Lung (tissue), 12 donors: ENCODE data around the gene FRAS1. TPM values are rescaled to one million over a fixed set of nuclear protein-coding genes. Genes with fewer than 3 reads are reported as not detected.

Experiments
- ATAC-seq: fragments of 200-7000 bp; cut with Tn5 transposase; one replicate; pipeline ENCODE4 v1.9.1; 2020; ENCODE audit warnings: moderate number of reproducible peaks; ENCODE audit not compliant: insufficient read depth, low FRiP score
- DNase-seq, 3 donors: peaks; one replicate each; pipeline ENCODE4 v3.0.0-alpha.2; 2013 to 2017
- H3K27ac ChIP-seq, 2 donors: one replicate each; pipeline ENCODE4 v1.5.1; 2013; ENCODE audit warnings: mild to moderate bottlenecking in 2 of 2, moderate library complexity in 2 of 2, control low read depth in 1 of 2, inconsistent platforms in 1 of 2, low read depth in 1 of 2, low read length in 1 of 2
- H3K27me3 ChIP-seq, 3 donors: one replicate each; pipeline ENCODE4 v1.5.1; 2013; ENCODE audit warnings: low read length in 2 of 3; ENCODE audit not compliant: control insufficient read depth in 3 of 3, insufficient read depth in 3 of 3
- H3K36me3 ChIP-seq, 4 donors: one replicate each; pipeline ENCODE4 v1.5.1; 2013; ENCODE audit warnings: low read length in 4 of 4, mild to moderate bottlenecking in 1 of 4, moderate library complexity in 1 of 4; ENCODE audit not compliant: control insufficient read depth in 4 of 4, insufficient read depth in 4 of 4
- H3K4me1 ChIP-seq, 5 donors: one replicate each; pipeline ENCODE4 v1.5.1; 2013; ENCODE audit warnings: low read length in 5 of 5, mild to moderate bottlenecking in 2 of 5, moderate library complexity in 1 of 5; ENCODE audit not compliant: control insufficient read depth in 5 of 5, insufficient read depth in 5 of 5
- H3K4me3 ChIP-seq: one replicate; pipeline ENCODE4 v1.5.1; 2013; ENCODE audit warnings: mild to moderate bottlenecking, control low read depth, moderate library complexity
- H3K9ac ChIP-seq, 2 donors: one replicate each; pipeline ENCODE4 v1.5.1; 2013; ENCODE audit warnings: low read length in 2 of 2, control low read depth in 1 of 2; ENCODE audit not compliant: insufficient read depth in 1 of 2
- H3K9me3 ChIP-seq, 4 donors: one replicate each; pipeline ENCODE4 v1.5.1; 2013; ENCODE audit warnings: low read length in 3 of 4, mild to moderate bottlenecking in 1 of 4, moderate library complexity in 1 of 4; ENCODE audit not compliant: control insufficient read depth in 4 of 4, insufficient read depth in 3 of 4
- WGBS, 2 donors: extraction: QIAGEN DNeasy Blood & Tissue Kit; methylation state at CpG; one replicate each; pipeline ENCODE4 v1.1.7; 2013; 5-methylcytosine and 5-hydroxymethylcytosine counted together
- polyA plus RNA-seq, 2 donors: library from polyadenylated mRNA; stranded (reverse); fragments of 200-250 nt; gene quantifications; one replicate each; pipeline ENCODE4 v1.2.1, GENCODE V29; 2013
- total RNA-seq, 2 donors: library from RNA; depleted of rRNA in 1 of 2; stranded (reverse); fragments of >200 nt in 1 of 2; gene quantifications; one replicate each; pipeline ENCODE4 v1.2.1, GENCODE V29; 2014 to 2021
- TF ChIP-seq, protein P1 (sequence below): IDR thresholded peaks from 2 replicates; pipeline ENCODE4 v1.5.1; 2012; ENCODE audit warnings: mild to moderate bottlenecking; ENCODE audit errors: control extremely low read depth, extremely low read depth
- donor health status: control.
- donor health status: control.
- donor health status: Bipolar disorder and iron deficiency.
- donor health status: healthy.
- donor health status: DM: yes; HTN: yes; CAD: no.

FRAS1 gene
- total and polyA plus RNA-seq, 4 donors = 0.45 to 53.8 (median 6.9) TPM

DNA sequence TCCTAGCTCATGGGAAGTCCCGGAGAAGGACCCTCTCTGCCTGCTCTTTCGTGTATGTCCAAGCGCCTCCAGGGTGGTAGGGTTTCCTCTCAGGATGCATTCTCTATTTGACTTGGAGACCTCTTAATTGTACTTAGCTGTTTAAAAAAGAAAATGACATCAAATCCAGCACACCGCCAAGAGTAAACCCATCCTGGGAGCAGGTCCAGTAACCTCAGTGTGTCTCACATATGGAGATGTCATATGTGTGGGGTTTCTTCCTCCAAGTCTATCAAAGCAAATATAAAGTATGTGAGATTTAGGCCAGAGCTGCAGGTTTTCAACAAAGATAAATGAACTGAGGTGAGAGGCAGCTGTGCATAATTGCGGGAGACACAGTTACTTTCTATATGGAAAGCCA is 285.0 kb downstream of the FRAS1 start:
- 89 to 94% methylated on average over 5 of the region's 5 CpGs for WGBS, 2 donors
- TF ChIP-seq, protein P1, sequence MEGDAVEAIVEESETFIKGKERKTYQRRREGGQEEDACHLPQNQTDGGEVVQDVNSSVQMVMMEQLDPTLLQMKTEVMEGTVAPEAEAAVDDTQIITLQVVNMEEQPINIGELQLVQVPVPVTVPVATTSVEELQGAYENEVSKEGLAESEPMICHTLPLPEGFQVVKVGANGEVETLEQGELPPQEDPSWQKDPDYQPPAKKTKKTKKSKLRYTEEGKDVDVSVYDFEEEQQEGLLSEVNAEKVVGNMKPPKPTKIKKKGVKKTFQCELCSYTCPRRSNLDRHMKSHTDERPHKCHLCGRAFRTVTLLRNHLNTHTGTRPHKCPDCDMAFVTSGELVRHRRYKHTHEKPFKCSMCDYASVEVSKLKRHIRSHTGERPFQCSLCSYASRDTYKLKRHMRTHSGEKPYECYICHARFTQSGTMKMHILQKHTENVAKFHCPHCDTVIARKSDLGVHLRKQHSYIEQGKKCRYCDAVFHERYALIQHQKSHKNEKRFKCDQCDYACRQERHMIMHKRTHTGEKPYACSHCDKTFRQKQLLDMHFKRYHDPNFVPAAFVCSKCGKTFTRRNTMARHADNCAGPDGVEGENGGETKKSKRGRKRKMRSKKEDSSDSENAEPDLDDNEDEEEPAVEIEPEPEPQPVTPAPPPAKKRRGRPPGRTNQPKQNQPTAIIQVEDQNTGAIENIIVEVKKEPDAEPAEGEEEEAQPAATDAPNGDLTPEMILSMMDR = no peak
- H3K9ac ChIP-seq = no peak overlapping the region
- DNase-seq (no peak), ATAC-seq (no peak)
- H3K27ac ChIP-seq = no peak overlapping the region
- no peaks in the 10 kb centered on the region for H3K27me3 ChIP-seq
- no peaks in the 10 kb centered on the region for H3K36me3 ChIP-seq
- H3K4me1 ChIP-seq = peaks cover 0 to 6% (median under 1%) of the 10 kb centered on the region in 5 donors
- H3K9me3 ChIP-seq = no peaks in the 10 kb centered on the region
- H3K4me3 ChIP-seq = no peak overlapping the region

DNA sequence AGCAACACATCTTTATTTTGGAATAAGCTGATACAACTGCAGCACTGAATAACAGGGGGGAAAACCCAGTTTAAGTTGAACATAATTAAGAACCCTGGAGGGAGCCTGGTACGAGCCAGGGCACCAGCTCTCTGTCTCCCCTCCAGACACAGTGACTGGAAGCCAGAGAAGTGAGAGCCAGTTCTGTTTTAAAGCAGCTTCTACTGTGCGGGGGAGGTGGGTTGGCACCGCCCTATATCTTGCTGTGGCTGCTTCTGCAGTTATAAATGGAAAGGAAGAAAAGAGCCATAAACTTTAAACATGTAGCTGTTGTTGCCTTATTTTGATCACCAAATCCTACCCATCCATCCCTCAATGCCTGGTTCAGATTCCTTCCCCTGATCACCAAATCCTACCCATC is 286.6 kb downstream of the FRAS1 start:
- H3K4me3 ChIP-seq = no peak overlapping the region
- no peak overlapping the region for H3K9ac ChIP-seq
- 88 to 94% methylated on average over 3 of the region's 3 CpGs for WGBS, 2 donors
- no peak overlapping the region for H3K27ac ChIP-seq
- H3K9me3 ChIP-seq = no peaks in the 10 kb centered on the region
- DNase-seq = no peak
- no peaks in the 10 kb centered on the region for H3K27me3 ChIP-seq
- H3K36me3 ChIP-seq = no peaks in the 10 kb centered on the region
- no peak for ATAC-seq
- H3K4me1 ChIP-seq = no peaks in the 10 kb centered on the region
- TF ChIP-seq, protein P1 = no peak

DNA sequence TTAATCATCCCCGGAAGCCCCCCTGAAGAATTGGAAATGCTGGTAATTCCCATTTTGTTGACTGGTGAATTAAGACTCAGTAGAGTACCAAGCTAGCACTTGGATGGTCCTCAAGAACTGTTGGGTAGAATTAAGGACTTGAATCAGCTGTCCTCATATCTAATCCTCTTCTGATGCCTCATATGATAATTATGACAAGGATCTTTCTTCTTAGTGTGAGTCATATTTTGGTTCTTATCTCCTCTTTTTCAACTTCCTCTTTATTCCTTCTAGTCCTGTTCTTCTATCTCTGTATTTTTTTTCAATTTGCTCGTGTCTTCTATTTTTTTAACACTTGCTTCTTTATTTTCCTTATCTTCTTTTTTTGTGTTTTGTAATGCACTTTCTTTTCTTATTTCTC is 288.1 kb downstream of the FRAS1 start:
- Histone ChIP-seq H3K9me3 (no peaks in the 10 kb centered on the region), H3K27me3 (no peaks in the 10 kb centered on the region), H3K4me3 (no peak overlapping the region), H3K36me3 (no peaks in the 10 kb centered on the region), H3K9ac (no peak overlapping the region), H3K4me1 (no peaks in the 10 kb centered on the region), H3K27ac (no peak overlapping the region)
- DNase-seq (no peak), ATAC-seq (no peak)
- 49 to 85% methylated on average over 2 of the region's 2 CpGs for WGBS, 2 donors
- TF ChIP-seq, protein P1 = no peak

DNA sequence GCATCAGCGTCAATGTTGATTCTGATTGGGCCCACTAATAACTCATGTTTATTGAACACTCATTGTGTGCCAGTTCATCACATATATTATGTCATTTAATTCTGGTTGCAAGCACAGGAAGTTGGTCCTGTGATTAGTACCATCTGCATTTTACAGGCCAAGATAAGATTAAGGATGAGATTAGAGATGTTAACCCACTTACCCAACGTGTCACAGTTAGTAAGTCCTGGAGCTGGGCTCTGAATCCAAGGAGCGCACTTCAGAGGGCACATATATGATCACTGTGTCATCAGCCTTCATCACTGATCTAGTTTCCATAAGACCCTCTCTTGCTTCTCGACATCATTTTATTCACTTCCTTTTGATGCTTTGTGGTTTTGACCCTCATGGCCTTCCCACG is 289.1 kb downstream of the FRAS1 start:
- WGBS, 2 donors = 81 to 83% methylated on average over 5 of the region's 5 CpGs
- Histone ChIP-seq H3K9ac (no peak overlapping the region), H3K9me3 (no peaks in the 10 kb centered on the region), H3K4me1 (no peaks in the 10 kb centered on the region), H3K4me3 (no peak overlapping the region), H3K36me3 (no peaks in the 10 kb centered on the region), H3K27ac (no peak overlapping the region), H3K27me3 (no peaks in the 10 kb centered on the region)
- ATAC-seq (no peak), DNase-seq (no peak)
- TF ChIP-seq, protein P1 = no peak
